WTC11 (cell line): ENCODE measurements around the gene SMAD2. TPM values are rescaled to one million over a fixed set of nuclear protein-coding genes. Genes with fewer than 3 reads are reported as not detected.
A peak's percentile ranks its signal among the peaks of the same experiment; 100 is the strongest.

Source experiments
- ATAC-seq: fragments of 200-7000 bp; cut with Tn5 transposase; 2 replicates; pipeline ENCODE4 v1.10.0; 2021; ENCODE audit warnings: mild to moderate bottlenecking, moderate library complexity
- CTCF ChIA-PET: fragments of 300-600 bp; sonication (Branson Sonifier 250); formaldehyde crosslinking; loops from one replicate; lab custom pipeline; 2021; ENCODE audit warnings: antibody characterized with exemption; lab: Charles Lee
- POLR2A ChIA-PET: fragments of 350-600 bp; sonication (Branson Sonifier 250); formaldehyde crosslinking; loops from one replicate; lab custom pipeline; 2021; ENCODE audit warnings: antibody characterized with exemption; lab: Charles Lee
- DNase-seq: peaks from one replicate; pipeline ENCODE4 v3.0.0; 2021; ENCODE audit warnings: low spot score
- H3K27ac Mint-ChIP-seq: 2 replicates; pipeline ENCODE4 v1.8.0; 2021; ENCODE audit warnings: mixed read lengths
- H3K27me3 Mint-ChIP-seq: 2 replicates; pipeline ENCODE4 v1.8.0; 2021; ENCODE audit warnings: low read depth, mild to moderate bottlenecking, moderate library complexity, mixed read lengths
- H3K36me3 Mint-ChIP-seq: 2 replicates; pipeline ENCODE4 v1.8.0; 2021; ENCODE audit warnings: mixed read lengths
- H3K4me1 Mint-ChIP-seq: 2 replicates; pipeline ENCODE4 v1.8.0; 2022; ENCODE audit warnings: mixed read lengths
- H3K4me3 Mint-ChIP-seq: 2 replicates; pipeline ENCODE4 v1.8.0; 2021; ENCODE audit warnings: mild to moderate bottlenecking, moderate library complexity, mixed read lengths
- H3K9me3 Mint-ChIP-seq: 2 replicates; pipeline ENCODE4 v1.8.0; 2021; ENCODE audit warnings: mixed read lengths
- ATF1 ChIP-seq: sonication (generic); formaldehyde crosslinking; IDR thresholded peaks from 2 replicates; pipeline ENCODE4 v1.8.1; 2023; ENCODE audit warnings: mild to moderate bottlenecking, moderate library complexity, missing genetic modification reagents
- CREB1 ChIP-seq: sonication (generic); formaldehyde crosslinking; IDR thresholded peaks from 2 replicates; pipeline ENCODE4 v1.8.0; 2023; ENCODE audit warnings: mild to moderate bottlenecking, missing genetic modification reagents
- FOXK1 ChIP-seq: sonication (generic); formaldehyde crosslinking; IDR thresholded peaks from 2 replicates; pipeline ENCODE4 v1.8.0; 2022; ENCODE audit warnings: mild to moderate bottlenecking, moderate library complexity, missing genetic modification reagents
- GABPB1 ChIP-seq: sonication (generic); formaldehyde crosslinking; IDR thresholded peaks from 2 replicates; pipeline ENCODE4 v1.8.1; 2023; ENCODE audit warnings: mild to moderate bottlenecking, missing genetic modification reagents
- NFE2L1 ChIP-seq: sonication (generic); formaldehyde crosslinking; IDR thresholded peaks from 2 replicates; pipeline ENCODE4 v1.8.1; 2023; ENCODE audit warnings: missing genetic modification reagents
- RORB ChIP-seq: fragments of 250-450 bp; sonication (Bioruptor Pico); IDR thresholded peaks from 2 replicates; pipeline ENCODE4 v1.9.0; 2021; ENCODE audit warnings: mild to moderate bottlenecking
- ZNF219 ChIP-seq: sonication (generic); formaldehyde crosslinking; IDR thresholded peaks from 2 replicates; pipeline ENCODE4 v1.8.0; 2023; ENCODE audit warnings: missing genetic modification reagents, mild to moderate bottlenecking, borderline replicate concordance
- total RNA-seq: library from RNA; stranded (reverse); gene quantifications from 3 replicates; pipeline ENCODE4 v1.2.3, GENCODE V29; 2021
- TF ChIP-seq, protein P1 (sequence below): sonication (generic); formaldehyde crosslinking; IDR thresholded peaks from 2 replicates; pipeline ENCODE4 v1.8.1; 2023; ENCODE audit warnings: mild to moderate bottlenecking, missing genetic modification reagents
- TF ChIP-seq, protein P2 (sequence below): sonication (generic); formaldehyde crosslinking; IDR thresholded peaks from 2 replicates; pipeline ENCODE4 v1.8.1; 2022; ENCODE audit warnings: mild to moderate bottlenecking, missing genetic modification reagents, moderate library complexity, borderline replicate concordance
- TF ChIP-seq, protein P3 (sequence below): sonication (generic); formaldehyde crosslinking; IDR thresholded peaks from 2 replicates; pipeline ENCODE4 v1.8.0; 2022; ENCODE audit warnings: missing genetic modification reagents
- TF ChIP-seq, protein P4 (sequence below): fragments of 250-450 bp; sonication (Bioruptor Pico); IDR thresholded peaks from 2 replicates; pipeline ENCODE4 v2.1.2; 2022; ENCODE audit warnings: mild to moderate bottlenecking, moderate library complexity
- TF ChIP-seq, protein P5 (sequence below): sonication (generic); formaldehyde crosslinking; IDR thresholded peaks from 2 replicates; pipeline ENCODE4 v1.8.1; 2022; ENCODE audit warnings: mild to moderate bottlenecking, moderate library complexity, missing genetic modification reagents
- TF ChIP-seq, protein P6 (sequence below): fragments of 250-450 bp; sonication (Bioruptor Pico); IDR thresholded peaks from 2 replicates; pipeline ENCODE4 v1.9.0; 2021; ENCODE audit warnings: mild to moderate bottlenecking

Gene SMAD2
- total RNA-seq, 1 experiment from 2014 or later = 104 TPM

DNA sequence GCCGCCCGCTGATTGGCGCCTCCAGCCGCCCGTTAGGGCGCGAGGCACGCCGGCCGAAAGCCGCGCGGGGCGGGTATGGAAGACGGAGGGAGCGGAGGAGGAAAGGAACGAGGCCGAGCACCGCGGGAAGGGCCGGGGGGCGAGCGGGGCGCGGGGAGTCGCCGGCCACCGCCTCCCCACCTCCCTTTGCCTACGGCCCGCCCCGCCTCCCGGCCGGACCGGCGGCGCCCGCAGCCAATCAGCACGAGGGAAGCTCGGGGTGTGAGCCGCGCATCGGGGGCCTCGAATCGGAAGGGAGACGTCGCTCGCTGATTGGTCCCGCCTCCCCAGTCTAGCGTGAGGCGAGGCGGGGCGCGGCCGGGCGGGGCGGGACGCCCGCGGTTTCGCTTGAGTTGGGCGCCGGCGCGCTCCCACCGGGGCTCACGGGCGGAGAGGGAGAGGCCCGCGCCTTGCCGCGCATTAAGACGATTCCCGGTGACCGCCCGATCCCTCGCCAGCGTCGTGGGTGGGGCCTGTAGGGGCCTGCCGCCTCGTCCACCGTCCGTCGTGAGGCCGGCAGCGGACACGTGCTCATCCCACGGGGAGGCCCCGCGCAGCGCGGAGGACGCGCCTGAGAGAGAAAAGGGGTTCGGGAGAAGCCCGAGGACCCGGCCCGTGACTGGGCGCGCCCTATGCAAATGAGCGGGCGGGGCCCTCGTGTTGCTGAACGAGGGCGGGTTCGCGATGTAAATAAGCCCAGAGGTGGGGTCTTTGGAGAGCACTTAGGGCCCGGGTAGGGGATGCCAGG is 665 bp upstream of the SMAD2 start (continued):
- TF ChIP-seq, protein P1, sequence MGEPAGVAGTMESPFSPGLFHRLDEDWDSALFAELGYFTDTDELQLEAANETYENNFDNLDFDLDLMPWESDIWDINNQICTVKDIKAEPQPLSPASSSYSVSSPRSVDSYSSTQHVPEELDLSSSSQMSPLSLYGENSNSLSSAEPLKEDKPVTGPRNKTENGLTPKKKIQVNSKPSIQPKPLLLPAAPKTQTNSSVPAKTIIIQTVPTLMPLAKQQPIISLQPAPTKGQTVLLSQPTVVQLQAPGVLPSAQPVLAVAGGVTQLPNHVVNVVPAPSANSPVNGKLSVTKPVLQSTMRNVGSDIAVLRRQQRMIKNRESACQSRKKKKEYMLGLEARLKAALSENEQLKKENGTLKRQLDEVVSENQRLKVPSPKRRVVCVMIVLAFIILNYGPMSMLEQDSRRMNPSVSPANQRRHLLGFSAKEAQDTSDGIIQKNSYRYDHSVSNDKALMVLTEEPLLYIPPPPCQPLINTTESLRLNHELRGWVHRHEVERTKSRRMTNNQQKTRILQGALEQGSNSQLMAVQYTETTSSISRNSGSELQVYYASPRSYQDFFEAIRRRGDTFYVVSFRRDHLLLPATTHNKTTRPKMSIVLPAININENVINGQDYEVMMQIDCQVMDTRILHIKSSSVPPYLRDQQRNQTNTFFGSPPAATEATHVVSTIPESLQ (CRISPR knock-in tag) = no peak
- TF ChIP-seq, protein P2, sequence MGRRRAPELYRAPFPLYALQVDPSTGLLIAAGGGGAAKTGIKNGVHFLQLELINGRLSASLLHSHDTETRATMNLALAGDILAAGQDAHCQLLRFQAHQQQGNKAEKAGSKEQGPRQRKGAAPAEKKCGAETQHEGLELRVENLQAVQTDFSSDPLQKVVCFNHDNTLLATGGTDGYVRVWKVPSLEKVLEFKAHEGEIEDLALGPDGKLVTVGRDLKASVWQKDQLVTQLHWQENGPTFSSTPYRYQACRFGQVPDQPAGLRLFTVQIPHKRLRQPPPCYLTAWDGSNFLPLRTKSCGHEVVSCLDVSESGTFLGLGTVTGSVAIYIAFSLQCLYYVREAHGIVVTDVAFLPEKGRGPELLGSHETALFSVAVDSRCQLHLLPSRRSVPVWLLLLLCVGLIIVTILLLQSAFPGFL (CRISPR knock-in tag) = no peak
- TF ChIP-seq, protein P3, sequence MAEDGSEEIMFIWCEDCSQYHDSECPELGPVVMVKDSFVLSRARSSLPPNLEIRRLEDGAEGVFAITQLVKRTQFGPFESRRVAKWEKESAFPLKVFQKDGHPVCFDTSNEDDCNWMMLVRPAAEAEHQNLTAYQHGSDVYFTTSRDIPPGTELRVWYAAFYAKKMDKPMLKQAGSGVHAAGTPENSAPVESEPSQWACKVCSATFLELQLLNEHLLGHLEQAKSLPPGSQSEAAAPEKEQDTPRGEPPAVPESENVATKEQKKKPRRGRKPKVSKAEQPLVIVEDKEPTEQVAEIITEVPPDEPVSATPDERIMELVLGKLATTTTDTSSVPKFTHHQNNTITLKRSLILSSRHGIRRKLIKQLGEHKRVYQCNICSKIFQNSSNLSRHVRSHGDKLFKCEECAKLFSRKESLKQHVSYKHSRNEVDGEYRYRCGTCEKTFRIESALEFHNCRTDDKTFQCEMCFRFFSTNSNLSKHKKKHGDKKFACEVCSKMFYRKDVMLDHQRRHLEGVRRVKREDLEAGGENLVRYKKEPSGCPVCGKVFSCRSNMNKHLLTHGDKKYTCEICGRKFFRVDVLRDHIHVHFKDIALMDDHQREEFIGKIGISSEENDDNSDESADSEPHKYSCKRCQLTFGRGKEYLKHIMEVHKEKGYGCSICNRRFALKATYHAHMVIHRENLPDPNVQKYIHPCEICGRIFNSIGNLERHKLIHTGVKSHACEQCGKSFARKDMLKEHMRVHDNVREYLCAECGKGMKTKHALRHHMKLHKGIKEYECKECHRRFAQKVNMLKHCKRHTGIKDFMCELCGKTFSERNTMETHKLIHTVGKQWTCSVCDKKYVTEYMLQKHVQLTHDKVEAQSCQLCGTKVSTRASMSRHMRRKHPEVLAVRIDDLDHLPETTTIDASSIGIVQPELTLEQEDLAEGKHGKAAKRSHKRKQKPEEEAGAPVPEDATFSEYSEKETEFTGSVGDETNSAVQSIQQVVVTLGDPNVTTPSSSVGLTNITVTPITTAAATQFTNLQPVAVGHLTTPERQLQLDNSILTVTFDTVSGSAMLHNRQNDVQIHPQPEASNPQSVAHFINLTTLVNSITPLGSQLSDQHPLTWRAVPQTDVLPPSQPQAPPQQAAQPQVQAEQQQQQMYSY = no peak
- TF ChIP-seq CREB1 (CRISPR knock-in tag) (no peak; the same call in 1 of the 2 replicates), RORB (no peak), NFE2L1 (0 out of 2 replicates have a peak, but pooled peaks have one; percentile 10), ATF1 (0 out of 2 replicates have a peak, but pooled peaks have one; percentile 55), FOXK1 (CRISPR knock-in tag) (peak; percentile 86; the same call in 1 of the 2 replicates), GABPB1 (CRISPR knock-in tag) (peak; percentile 54; the same call in 1 of the 2 replicates)
- TF ChIP-seq, protein P4, sequence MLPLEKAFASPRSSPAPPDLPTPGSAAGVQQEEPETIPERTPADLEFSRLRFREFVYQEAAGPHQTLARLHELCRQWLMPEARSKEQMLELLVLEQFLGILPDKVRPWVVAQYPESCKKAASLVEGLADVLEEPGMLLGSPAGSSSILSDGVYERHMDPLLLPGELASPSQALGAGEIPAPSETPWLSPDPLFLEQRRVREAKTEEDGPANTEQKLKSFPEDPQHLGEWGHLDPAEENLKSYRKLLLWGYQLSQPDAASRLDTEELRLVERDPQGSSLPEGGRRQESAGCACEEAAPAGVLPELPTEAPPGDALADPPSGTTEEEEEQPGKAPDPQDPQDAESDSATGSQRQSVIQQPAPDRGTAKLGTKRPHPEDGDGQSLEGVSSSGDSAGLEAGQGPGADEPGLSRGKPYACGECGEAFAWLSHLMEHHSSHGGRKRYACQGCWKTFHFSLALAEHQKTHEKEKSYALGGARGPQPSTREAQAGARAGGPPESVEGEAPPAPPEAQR (CRISPR knock-in tag) = no peak
- TF ChIP-seq, all 79 proteins: peak for 25

DNA sequence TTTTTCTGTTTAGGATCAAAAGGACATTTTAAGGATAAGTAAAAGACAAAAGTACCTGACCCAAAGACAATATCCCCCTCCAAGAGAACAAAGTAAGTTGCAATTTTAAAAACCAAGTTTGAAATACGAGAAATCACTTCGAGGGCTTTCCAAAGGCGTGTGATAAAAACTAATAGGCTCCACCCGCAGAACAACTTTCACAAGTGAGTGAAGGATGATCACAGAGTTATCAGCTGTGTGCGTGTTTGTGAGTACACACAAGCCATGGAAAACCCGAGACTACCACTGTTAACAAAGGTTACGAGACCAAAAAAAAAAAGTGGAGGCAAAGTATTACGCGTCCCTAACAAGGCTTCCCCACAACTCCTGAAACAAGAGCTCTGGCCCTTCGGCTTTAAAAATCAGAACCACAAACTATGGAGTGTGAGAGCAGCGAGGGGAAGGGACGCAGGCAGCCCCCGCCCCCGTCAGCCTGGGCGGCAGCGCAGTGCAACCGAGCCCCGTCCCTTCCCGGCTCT is 719 bp downstream of the SMAD2 start:
- Mint-ChIP-seq H3K4me1 (peaks cover 63% of the 10 kb centered on the region), H3K27me3 (no peaks in the 10 kb centered on the region), H3K9me3 (no peaks in the 10 kb centered on the region), H3K27ac (peak overlapping the region; percentile 98), H3K4me3 (peak overlapping the region; percentile 90), H3K36me3 (0 out of 2 replicates have a peak, but pooled peaks cover 3% of the 10 kb centered on the region)
- POLR2A ChIA-PET = interaction anchor here (0.8 to 0.9 kb wide), 2 partner anchors 12 to 77 kb away, joined by 3 read pairs; no protein-coding TSS in a partner anchor
- CTCF ChIA-PET = interaction anchor here (1.1 to 1.7 kb wide), 2 partner anchors 68 to 78 kb away, joined by 8 to 12 read pairs; no protein-coding TSS in a partner anchor
- TF ChIP-seq, protein P5, sequence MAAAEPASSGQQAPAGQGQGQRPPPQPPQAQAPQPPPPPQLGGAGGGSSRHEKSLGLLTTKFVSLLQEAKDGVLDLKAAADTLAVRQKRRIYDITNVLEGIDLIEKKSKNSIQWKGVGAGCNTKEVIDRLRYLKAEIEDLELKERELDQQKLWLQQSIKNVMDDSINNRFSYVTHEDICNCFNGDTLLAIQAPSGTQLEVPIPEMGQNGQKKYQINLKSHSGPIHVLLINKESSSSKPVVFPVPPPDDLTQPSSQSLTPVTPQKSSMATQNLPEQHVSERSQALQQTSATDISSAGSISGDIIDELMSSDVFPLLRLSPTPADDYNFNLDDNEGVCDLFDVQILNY (CRISPR knock-in tag) = no peak
- 0 out of 2 replicates have a peak, but pooled peaks have one; percentile 1 for TF ChIP-seq GABPB1 (CRISPR knock-in tag)
- TF ChIP-seq, protein P3 = peak; percentile 55
- TF ChIP-seq ZNF219 (CRISPR knock-in tag) = no peak
- TF ChIP-seq, protein P6, sequence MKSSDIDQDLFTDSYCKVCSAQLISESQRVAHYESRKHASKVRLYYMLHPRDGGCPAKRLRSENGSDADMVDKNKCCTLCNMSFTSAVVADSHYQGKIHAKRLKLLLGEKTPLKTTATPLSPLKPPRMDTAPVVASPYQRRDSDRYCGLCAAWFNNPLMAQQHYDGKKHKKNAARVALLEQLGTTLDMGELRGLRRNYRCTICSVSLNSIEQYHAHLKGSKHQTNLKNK (CRISPR knock-in tag) = no peak
- ATAC-seq (peak; percentile 8), DNase-seq (no peak)
